Measurements from ENCODE around the gene MAP3K13. TPM values are rescaled to one million over a fixed set of nuclear protein-coding genes. Genes with fewer than 3 reads are reported as not detected.

Gene MAP3K13
- total and polyA plus RNA-seq, 2 experiments from 2014 or later = 43.8 to 65.3 TPM

DNA sequence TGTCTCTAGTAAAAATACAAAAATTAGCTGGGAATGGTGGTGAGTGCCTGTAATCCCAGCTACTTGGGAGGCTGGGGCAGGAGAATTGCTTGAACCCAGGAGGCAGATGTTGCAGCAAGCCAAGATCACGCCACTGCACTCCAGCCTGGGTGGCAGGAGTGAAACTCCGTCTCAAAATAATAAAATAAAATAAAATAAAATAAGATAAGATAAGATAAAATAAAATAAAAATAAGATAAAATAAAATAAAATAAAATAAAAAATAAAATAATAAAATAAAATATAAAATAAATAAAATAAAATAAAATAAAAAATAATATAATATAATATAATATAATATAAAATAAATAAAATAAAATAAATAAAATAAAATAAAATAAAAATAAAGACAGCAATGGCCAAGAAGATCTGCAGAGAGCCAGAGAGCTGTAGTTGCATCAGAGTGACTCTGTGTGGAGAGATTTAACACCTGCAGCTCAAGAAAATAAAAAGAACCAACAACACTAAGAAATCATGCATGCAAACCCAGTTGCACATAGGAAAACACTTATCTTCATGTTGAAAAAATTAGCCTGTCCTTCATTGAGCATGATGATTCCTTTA lies 163.5 kb downstream of the MAP3K13 start:
- no peak for DNase-seq (ENCODE audit: low spot score)
- H3K4me3 ChIP-seq = no peak overlapping the region
- 95% methylated on average over 2 of the region's 2 CpGs for WGBS (ENCODE audit: low lambda C conversion rate, missing lambda C conversion rate)
- no peaks in the 10 kb centered on the region for H3K27me3 ChIP-seq
- H3K9me3 ChIP-seq (ENCODE audit: low read depth) = no peaks in the 10 kb centered on the region
- no peak overlapping the region for H3K4me2 ChIP-seq
- no peaks in the 10 kb centered on the region for H4K20me1 ChIP-seq (ENCODE audit: insufficient read depth, poor library complexity, severe bottlenecking)
- no peaks in the 10 kb centered on the region for H3K36me3 ChIP-seq (replicated peaks; ENCODE audit: insufficient read depth, low read depth)
- H3K79me2 ChIP-seq = no peaks in the 10 kb centered on the region
- no peak overlapping the region for H2AFZ ChIP-seq
- no peak overlapping the region for H3K27ac ChIP-seq
- no peaks in the 10 kb centered on the region for H3K4me1 ChIP-seq (ENCODE audit: insufficient read depth)
- TF ChIP-seq EZH2phosphoT487 (IDR thresholded peaks at IDR 0.05; ENCODE audit: low read depth, severe bottlenecking, unreplicated experiment) (no peak), EZH2 (IDR thresholded peaks at IDR 0.05; ENCODE audit: borderline replicate concordance) (no peak), CTCF (IDR thresholded peaks at IDR 0.05; ENCODE audit: poor library complexity) (no peak)
- H3K9me2 ChIP-seq (replicated peaks; ENCODE audit: insufficient read depth) = no peaks in the 10 kb centered on the region

DNA sequence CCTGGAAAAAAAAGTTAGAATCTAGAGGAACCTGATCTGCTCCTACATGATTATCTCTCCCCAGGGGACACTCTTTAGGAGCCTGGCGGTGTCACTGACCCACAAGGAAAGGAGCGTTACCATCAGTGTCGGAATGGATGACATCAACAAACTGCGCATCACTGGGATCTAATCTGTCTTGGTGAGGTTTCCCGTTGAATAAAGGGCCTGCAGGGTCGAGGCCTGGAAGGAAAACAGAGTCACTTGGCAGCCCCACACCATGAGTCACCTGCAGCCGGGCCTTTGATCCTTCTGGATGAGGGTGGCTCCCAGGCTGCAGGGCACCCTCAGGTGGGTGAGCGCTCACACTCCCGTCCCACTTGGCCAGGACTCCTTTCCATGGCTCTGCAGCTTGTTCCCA lies 164.4 kb downstream of the MAP3K13 start:
- no peaks in the 10 kb centered on the region for H3K36me3 ChIP-seq (replicated peaks; ENCODE audit: insufficient read depth, low read depth)
- H3K4me3 ChIP-seq = no peak overlapping the region
- H3K4me1 ChIP-seq (ENCODE audit: insufficient read depth) = no peaks in the 10 kb centered on the region
- TF ChIP-seq CTCF (IDR thresholded peaks at IDR 0.05; ENCODE audit: poor library complexity) (no peak), EZH2 (IDR thresholded peaks at IDR 0.05; ENCODE audit: borderline replicate concordance) (no peak), EZH2phosphoT487 (IDR thresholded peaks at IDR 0.05; ENCODE audit: low read depth, severe bottlenecking, unreplicated experiment) (no peak)
- H4K20me1 ChIP-seq (ENCODE audit: insufficient read depth, poor library complexity, severe bottlenecking) = no peaks in the 10 kb centered on the region
- no peaks in the 10 kb centered on the region for H3K9me2 ChIP-seq (replicated peaks; ENCODE audit: insufficient read depth)
- H3K27ac ChIP-seq = no peak overlapping the region
- 83% methylated on average over 9 of the region's 9 CpGs for WGBS (ENCODE audit: low lambda C conversion rate, missing lambda C conversion rate)
- H3K27me3 ChIP-seq = no peaks in the 10 kb centered on the region
- no peak overlapping the region for H2AFZ ChIP-seq
- DNase-seq (ENCODE audit: low spot score) = no peak
- H3K9me3 ChIP-seq (ENCODE audit: low read depth) = no peaks in the 10 kb centered on the region
- no peaks in the 10 kb centered on the region for H3K79me2 ChIP-seq
- H3K4me2 ChIP-seq = no peak overlapping the region

GRCh38 chr3:185528532-185528931 lies 165.6 kb downstream of the MAP3K13 start:
- Histone ChIP-seq H3K4me2 (no peak overlapping the region), H3K36me3 (replicated peaks; ENCODE audit: insufficient read depth, low read depth) (no peaks in the 10 kb centered on the region), H3K4me1 (ENCODE audit: insufficient read depth) (no peaks in the 10 kb centered on the region), H3K4me3 (no peak overlapping the region), H3K9me2 (replicated peaks; ENCODE audit: insufficient read depth) (no peaks in the 10 kb centered on the region), H3K79me2 (no peaks in the 10 kb centered on the region), H3K9me3 (ENCODE audit: low read depth) (no peaks in the 10 kb centered on the region), H2AFZ (no peak overlapping the region), H3K27ac (no peak overlapping the region), H3K27me3 (no peaks in the 10 kb centered on the region), H4K20me1 (ENCODE audit: insufficient read depth, poor library complexity, severe bottlenecking) (no peaks in the 10 kb centered on the region)
- TF ChIP-seq EZH2 (IDR thresholded peaks at IDR 0.05; ENCODE audit: borderline replicate concordance) = no peak
- no peak for TF ChIP-seq EZH2phosphoT487 (IDR thresholded peaks at IDR 0.05; ENCODE audit: low read depth, severe bottlenecking, unreplicated experiment)
- no peak for TF ChIP-seq CTCF (IDR thresholded peaks at IDR 0.05; ENCODE audit: poor library complexity)
- no peak for DNase-seq (ENCODE audit: low spot score)
- 91% methylated on average over 6 of the region's 6 CpGs for WGBS (ENCODE audit: low lambda C conversion rate, missing lambda C conversion rate)

Measured in hepatocyte (in vitro differentiated cells).